ENCODE data around the gene RHOBTB3.
"Not testable (repeated sequence)": the region's sequence is repeated elsewhere in the genome, so short reads cannot be mapped to it uniquely, and the experiment has no call there.

GRCh38 chr5:95811461-95812073, 80.4 kb downstream of the RHOBTB3 start:
- not testable (repeated sequence) for TF ChIP-seq CTCF, POLR2A (IDR thresholded peaks at IDR 0.05)
